HG03196 (cell line): ENCODE results near the gene BPIFB1.

Experiments used
- ATAC-seq: cut with Tn5 transposase; IDR thresholded peaks from one replicate; pipeline ENCODE4 v1.9.1; 2021; ENCODE audit not compliant: unreplicated experiment

The BPIFB1 gene

GRCh38 chr20:33291830-33292355 is 8.9 kb downstream of the BPIFB1 start:
- ATAC-seq: no peak

GRCh38 chr20:33296206-33296605 is 13.2 kb downstream of the BPIFB1 start:
- no peak for ATAC-seq

- ATAC-seq: no peak
Measured at GRCh38 chr20:33298391-33298790, 15.4 kb downstream of the BPIFB1 start.

GRCh38 chr20:33299111-33299603 is 16.1 kb downstream of the BPIFB1 start:
- ATAC-seq: no peak

GRCh38 chr20:33301192-33301930 is 18.3 kb downstream of the BPIFB1 start:
- ATAC-seq: no peak

- ATAC-seq: no peak
Measured at GRCh38 chr20:33303595-33303994, 20.6 kb downstream of the BPIFB1 start.

GRCh38 chr20:33304046-33304445 is 21.0 kb downstream of the BPIFB1 start:
- ATAC-seq: no peak

- ATAC-seq: no peak
Measured at GRCh38 chr20:33305589-33306057, 22.6 kb downstream of the BPIFB1 start.

- ATAC-seq: no peak
Measured at GRCh38 chr20:33306228-33306627, 23.2 kb downstream of the BPIFB1 start.

GRCh38 chr20:33306807-33307206 is 23.8 kb downstream of the BPIFB1 start:
- ATAC-seq: no peak

- no peak for ATAC-seq
Measured at GRCh38 chr20:33308668-33309067, 25.7 kb downstream of the BPIFB1 start.

- no peak for ATAC-seq
Measured at GRCh38 chr20:33309631-33310030, 26.6 kb downstream of the BPIFB1 start.

GRCh38 chr20:33310327-33310899 is 27.4 kb downstream of the BPIFB1 start:
- ATAC-seq: no peak

- no peak for ATAC-seq
Measured at GRCh38 chr20:33311011-33311410, 28.0 kb downstream of the BPIFB1 start.

- ATAC-seq: no peak
Measured at GRCh38 chr20:33311996-33312395, 29.0 kb downstream of the BPIFB1 start.

GRCh38 chr20:33312583-33312982 is 29.6 kb downstream of the BPIFB1 start:
- ATAC-seq: no peak

- no peak for ATAC-seq
Measured at GRCh38 chr20:33313686-33314314, 30.8 kb downstream of the BPIFB1 start.

- no peak for ATAC-seq
Measured at GRCh38 chr20:33316343-33316742, 33.3 kb downstream of the BPIFB1 start.

- ATAC-seq: no peak
Measured at GRCh38 chr20:33316958-33317357, 33.9 kb downstream of the BPIFB1 start.

GRCh38 chr20:33317424-33318095 is 34.5 kb downstream of the BPIFB1 start:
- no peak for ATAC-seq

GRCh38 chr20:33318096-33318429 is 35.0 kb downstream of the BPIFB1 start:
- ATAC-seq: no peak
